H54 (cell line): ENCODE data around the gene TPT1.

Experiments used
- DNase-seq: peaks from one replicate; pipeline ENCODE4 v3.0.0; 2011; ENCODE audit warnings: low spot score, mixed read lengths; ENCODE audit not compliant: insufficient read length
- FAIRE-seq: peaks from 3 replicates; lab custom pipeline; 2011; peaks lifted over from hg19 to GRCh38; lab: Jason Lieb, UNC
- POLR2A ChIP-seq: IDR thresholded peaks from 2 replicates; pipeline ENCODE4 v1.6.1; 2011; ENCODE audit warnings: low read depth, mild to moderate bottlenecking, low read length

The TPT1 gene

DNA sequence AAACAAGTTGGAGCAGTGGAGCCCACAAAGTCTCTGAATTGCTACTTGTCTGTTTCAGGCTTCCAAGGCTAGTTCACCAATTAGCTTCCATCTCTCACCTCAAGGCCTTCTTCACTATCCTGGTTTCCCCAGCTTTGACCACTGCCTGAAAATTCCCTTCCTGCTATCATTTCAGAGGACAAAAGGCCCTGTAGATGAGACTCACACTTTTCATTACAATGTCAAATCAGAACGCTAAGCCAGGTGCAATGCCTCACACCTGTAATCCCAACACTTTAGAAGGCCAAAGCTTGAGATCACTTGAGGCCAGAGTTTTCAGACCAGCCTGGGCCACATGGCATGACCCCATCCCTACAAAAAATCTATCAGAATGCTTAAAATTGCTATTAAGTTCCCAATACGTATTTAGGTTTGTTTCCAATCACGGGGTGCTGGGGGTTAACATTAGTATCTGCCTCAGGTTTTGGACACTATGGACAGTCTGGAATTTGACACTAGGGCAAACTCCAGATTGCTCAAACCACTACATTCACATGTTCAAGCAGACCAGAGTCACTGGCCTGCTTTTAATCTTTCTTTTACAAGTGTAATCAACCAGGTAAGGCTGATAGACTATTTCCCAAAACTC is 5.5 kb downstream of the TPT1 start:
- no peak for FAIRE-seq
- TF ChIP-seq POLR2A = no peak
- DNase-seq = no peak

DNA sequence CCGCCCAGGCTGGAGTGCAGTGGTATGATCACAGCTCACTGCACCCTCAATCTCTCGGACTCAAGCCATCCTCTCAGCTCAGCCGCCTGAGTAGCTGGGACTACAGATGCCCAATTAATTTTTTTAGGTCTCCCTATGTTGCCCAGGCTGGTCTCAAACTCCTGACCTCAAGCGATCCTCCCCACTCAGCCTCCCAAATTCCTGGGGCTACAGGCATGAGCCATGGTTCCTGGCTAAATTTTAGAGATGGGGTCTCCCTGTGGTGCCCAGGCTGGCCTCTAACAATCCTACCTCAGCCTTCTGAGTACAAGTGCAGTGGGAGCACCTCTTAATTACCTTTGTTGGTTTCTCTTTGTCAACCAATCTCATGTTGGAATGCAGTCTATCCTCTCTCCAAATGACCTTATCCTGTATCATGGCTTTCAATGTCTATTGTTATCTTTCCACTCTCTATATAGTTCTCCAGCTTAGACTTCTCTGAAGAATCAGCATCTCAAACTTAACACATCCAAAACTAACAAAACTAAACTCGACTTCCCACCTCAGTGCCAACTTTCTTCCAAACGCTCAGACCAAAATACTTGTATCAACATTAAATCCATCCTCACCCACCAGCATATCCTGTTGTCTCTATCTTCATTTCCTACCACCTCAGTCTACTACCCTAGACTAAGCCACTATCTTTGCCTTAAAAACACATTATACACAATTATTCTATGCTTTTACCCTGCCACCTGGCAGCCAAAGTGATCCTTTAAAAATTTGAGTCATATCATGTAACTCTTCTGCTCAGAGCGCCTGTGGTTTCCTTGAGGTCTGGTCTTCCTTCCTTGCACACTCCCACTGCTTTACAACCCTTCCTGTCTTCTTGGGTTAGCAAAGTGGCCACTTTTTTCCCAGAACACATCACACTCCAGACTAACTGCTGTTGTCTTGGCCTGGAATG is 6.7 kb downstream of the TPT1 start:
- no peak for DNase-seq
- TF ChIP-seq POLR2A = no peak
- FAIRE-seq = no peak

DNA sequence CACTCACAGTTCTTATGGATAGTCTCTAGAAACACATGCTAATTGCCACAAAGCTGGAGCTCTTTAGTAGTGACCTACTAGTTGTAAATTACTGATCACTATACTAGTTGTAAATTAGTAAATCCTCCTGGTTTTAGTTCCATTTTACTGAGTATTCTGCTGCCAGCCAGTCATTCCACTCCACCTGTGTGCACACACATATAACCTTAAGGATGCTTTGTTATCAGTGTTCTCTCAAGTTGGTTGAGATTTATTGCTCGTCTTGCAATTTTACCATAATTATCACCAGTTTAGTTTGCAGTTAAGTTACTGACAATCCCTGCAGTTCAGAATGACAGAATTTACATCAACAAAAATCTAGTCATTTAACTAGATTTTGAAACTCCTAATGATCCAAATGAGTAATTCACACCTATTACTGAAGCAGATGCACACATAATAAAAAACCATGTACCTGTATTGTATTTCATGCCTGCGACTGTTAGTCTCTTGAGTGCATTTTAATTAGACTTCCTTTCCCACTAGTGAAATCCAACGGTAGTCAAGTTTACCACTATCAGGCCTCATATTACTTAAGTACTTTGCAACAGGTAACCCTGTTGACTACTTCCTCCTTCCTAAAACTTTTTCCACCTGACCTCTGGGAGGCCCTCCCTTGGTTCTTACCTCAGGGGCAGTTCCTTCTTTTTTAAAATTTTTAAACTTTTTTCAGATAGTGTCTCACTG is 7.6 kb downstream of the TPT1 start:
- DNase-seq (no peak), FAIRE-seq (no peak)
- TF ChIP-seq POLR2A = no peak

DNA sequence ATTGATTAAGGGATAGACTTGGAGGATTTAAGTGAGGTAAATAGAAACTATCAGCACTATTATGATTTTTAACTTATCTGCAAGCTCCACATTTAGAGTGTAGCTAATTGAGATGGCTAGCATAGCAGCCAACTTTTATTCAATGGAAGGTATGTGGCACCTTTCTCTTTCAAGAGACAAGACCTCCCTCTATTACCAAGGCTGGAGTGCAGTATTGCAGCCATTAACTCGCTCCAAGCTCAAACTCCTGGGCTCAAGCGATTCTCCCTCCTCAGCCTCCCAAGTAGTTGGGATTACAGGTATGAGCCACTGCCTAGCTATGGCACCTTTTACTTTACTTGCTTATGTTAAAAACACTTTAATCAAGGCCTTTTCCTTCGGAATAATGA is 8.2 kb downstream of the TPT1 start:
- TF ChIP-seq POLR2A = no peak
- no peak for FAIRE-seq
- DNase-seq = no peak

DNA sequence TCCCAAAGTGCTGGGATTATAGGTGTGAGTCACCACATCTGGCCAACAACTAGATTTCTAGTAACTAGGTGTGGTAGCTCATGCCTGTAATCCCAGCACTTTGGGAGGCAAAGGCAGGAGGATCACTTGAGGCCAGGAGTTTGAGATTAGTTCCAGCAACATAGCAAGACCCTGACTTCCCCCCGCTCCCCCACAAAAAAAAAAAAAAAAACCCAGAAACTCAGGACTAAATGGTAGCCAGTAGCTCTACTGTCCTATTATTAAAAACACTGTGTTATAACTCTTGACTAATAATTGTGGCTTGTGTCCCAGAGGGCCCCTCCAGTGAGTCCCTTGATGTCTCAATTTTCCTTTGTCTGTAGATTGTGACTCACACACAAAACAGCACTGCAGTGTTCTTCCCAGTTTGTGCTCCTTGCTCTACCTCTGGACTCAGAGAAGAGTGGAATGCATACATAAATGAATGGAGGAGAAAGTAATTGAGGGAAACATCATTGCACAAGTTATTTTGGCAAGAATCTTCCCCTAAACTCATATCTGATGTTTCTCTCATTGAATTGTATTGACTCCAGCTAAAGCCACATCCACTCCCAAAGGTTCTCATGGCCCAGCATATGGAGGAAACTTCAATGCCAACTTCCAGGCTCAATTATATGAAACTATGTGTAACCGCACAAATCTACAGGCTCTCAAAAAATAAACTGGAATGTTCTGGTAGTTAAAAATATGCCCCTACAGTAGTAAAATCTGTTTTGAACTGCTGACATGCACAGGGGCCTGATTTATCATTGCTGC is 8.8 kb downstream of the TPT1 start:
- TF ChIP-seq POLR2A = no peak
- no peak for DNase-seq
- FAIRE-seq = no peak

DNA sequence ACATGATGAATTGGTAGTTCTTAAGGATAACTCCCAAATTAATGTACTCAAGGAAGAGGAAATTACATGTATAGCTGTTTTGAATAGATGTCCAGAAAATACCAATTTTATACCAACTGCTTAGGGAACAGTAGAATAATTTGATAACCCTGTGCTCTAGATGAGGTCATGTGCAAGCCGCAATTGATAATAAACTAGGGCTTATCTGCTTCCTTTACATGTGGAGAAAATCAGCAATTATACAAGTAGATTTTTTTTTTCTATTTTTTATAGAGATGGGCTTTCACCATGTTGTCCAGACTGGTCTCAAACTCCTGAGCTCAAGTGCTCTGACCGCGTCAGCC is 9.3 kb downstream of the TPT1 start:
- no peak for TF ChIP-seq POLR2A
- FAIRE-seq (no peak), DNase-seq (no peak)

DNA sequence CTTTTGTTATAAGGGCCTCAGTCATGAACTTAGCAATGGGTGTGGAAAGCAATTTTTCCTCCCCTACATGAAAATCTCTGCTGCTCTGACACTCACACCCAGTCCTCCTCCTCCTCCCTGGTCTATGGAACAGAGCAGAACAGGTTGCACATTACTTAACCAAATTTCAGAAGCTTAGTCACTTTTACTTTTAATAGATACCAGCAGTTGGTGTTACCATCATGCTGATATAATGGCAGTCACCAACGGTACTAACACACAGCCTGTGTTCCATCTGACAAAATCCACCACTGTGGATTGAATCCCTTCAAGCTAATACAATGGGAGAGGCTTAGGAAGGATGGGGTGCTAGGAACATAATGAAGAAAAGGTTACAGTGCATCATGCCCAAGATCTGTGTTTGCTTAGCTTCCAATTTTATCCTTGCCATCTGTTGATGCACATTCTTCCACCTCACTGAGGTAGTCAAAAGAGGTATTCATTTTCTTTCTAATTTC is 9.8 kb downstream of the TPT1 start:
- no peak for TF ChIP-seq POLR2A
- DNase-seq (no peak), FAIRE-seq (no peak)

DNA sequence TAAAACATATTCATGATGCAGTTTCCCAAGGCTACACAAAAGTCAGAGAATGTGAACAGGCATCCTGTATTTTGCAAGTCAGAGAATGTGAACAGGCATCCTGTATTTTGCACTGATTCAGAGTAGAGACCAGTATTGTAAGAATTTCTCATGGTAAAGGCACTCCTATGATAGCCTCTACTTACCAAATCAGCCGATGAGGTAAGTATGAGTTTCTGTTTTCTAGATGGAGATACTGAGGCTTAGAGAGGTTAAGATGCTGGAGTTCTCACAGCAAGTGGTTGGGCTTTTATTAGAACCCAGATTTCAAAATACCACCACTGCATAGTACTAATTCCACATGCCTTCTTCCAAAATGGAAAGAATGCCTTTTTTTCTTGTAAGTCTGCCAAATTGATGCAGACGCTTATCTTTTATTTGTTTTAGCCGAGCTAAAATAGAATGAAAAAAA is 12.3 kb downstream of the TPT1 start:
- TF ChIP-seq POLR2A = no peak
- FAIRE-seq = no peak
- no peak for DNase-seq

DNA sequence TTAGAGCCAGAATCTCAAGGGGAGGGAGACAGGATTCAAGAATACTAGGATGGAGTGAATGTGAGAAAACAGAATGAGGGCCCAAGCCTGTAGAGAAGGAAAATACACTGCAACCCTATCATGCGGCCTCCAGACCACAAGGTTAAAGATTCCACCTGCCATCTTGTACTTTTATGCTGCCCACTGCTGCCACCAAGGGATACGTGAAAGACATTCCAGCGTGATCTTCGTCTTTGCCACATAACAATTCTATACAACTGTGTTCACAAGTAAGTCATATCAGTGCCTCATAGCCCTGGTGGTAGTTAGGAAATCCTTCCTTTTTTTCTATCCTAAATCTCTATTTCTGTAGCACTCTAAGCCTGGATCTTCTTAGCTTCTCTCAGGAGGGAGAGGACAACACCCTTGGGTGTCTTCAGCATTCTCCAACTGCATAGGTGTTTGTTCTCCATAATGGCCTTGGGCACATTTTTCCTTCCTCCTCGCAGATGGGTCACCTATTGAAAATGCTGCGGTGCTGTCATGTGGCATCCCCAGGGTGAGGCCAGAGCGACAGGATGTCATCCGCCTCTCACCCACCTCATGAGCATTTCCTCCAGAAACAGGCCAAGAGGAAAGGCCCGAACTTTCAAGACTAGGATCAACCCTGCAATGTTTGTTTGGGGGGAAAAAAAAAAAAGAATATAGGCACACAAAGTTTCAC is 13.6 kb downstream of the TPT1 start:
- TF ChIP-seq POLR2A = no peak
- DNase-seq = no peak
- FAIRE-seq = no peak

DNA sequence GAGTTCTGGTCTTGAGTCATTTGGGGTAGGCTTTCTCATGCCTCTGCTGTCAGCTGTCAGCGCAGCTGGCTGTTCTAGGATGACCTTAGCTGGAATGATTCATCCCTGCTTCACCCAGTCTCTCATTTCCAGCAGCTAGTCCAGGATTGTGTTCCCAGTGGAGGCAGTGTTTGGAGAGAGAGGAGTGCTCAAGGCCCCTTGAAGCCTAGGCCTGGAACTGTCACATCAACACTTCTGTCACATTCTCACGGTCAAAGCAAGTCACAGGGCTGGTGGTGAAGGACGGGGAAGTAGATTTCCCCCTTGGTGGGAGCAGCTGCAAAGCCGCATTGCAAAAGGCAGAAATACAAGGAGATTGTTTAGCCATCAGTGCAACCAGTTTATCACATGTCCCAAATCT is 15.2 kb downstream of the TPT1 start:
- DNase-seq = peak; percentile 42
- FAIRE-seq = peak; percentile 69
- TF ChIP-seq POLR2A = no peak

DNA sequence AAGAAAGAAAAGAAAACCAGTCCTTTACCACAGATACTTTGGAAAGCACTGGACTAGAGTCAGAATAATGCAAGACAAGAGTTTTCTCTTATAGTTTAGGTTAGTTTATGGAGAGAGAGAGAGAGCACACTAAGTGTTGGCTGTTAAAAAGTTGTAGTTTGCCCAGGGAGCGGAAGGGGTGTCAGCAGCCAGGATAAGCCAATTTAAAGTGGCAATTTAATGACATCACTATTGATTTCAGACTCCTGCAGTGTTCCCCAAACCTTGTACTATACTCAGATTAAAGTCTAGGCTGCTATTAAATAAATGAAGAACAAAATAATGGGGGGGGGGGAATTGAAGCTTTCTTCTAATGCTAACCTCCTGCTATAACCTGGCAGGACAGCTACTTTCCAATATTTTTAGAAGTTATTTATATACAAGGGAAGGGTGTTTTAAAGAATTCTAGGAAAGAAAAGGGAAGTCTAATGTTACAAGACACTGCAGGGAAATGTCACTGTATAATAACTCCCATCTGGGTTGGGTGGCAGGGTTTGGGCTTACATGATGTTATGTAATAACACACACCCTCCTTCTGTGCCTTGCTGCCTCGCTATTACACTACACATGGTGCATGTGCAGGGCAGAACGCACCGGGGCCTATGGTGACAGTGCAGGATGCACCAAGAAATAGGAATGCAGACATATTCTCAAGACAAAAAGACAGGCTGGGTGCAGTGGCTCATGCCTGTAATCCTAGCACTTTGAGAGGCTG is 19.9 kb downstream of the TPT1 start:
- no peak for FAIRE-seq
- TF ChIP-seq POLR2A = no peak

DNA sequence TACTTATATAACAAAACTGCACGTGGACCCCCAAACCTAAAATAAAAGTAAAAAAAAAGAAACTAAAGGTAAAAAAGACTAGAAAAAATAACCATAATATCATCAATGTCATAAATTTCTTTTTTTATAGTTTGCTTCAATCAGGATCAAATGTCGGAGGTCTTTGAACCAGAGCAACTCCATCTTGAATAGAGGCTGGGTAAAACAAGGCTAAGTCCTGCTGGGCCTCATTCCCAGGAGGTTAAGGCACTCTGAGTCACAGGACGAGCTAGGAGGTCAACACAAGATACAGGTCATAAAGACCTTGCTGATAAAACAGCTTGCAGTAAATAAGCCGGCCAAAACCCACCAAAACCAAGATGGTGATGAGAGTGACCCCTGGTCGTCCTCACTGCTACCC is 24.0 kb downstream of the TPT1 start:
- DNase-seq (no peak), FAIRE-seq (no peak)
- TF ChIP-seq POLR2A = no peak

More for the DNA sequence above, 19.9 kb downstream of the TPT1 start:
- DNase-seq = no peak

DNA sequence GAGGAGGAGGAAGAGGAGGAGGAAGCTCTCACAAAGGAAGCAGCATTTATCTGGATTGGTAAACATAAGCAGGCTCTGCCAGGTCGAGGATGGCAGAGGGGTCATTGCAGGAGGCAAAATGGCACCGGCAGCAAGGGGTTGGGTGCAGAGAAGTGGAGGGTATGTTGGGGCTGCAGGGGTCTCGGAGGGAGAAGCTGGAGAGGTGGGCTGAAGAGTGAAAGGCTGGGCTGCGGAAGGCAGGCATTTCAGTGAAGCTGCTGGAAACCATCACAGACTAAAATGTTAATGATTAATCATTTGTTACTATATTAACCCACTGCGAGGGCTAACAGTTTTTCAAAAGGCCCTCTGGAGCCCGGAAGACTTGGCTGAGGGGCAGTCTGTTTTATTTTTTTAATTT is 24.6 kb downstream of the TPT1 start:
- DNase-seq (no peak), FAIRE-seq (no peak)
- TF ChIP-seq POLR2A = no peak
